Naive thymus-derived CD8-positive, alpha-beta T cell (primary cell): ENCODE data around the gene NELFB. TPM values are rescaled to one million over a fixed set of nuclear protein-coding genes. Genes with fewer than 3 reads are reported as not detected.

Source experiments
- ATAC-seq, 2 donors: fragments of 150-1000 bp; cut with Tn5 transposase in 1 of 2; sonication (Bioruptor Pico), chemical (Tn5 transposase) in 1 of 2; 1 replicate in 1 of 2; 2 replicates in 1 of 2; pipeline ENCODE4 v1.10.0; 2021; ENCODE audit warnings: mild to moderate bottlenecking in 2 of 2, moderate library complexity in 2 of 2
- POLR2A ChIA-PET: fragments of 350-600 bp; sonication (Branson Sonifier 250); formaldehyde crosslinking; loops from one replicate; lab custom pipeline; 2021; ENCODE audit warnings: antibody characterized with exemption; lab: Charles Lee
- DNase-seq, 10 donors: peaks; one replicate each; pipeline versions ENCODE4 v3.0.0 to v3.0.0-alpha.2; 2020 to 2022
- H3K27ac Mint-ChIP-seq, 10 donors: one replicate each; pipeline ENCODE4 v1.8.0; 2020 to 2022; ENCODE audit warnings: mild to moderate bottlenecking in 10 of 10, mixed read lengths in 10 of 10, moderate library complexity in 4 of 10, inconsistent platforms in 1 of 10
- H3K27me3 Mint-ChIP-seq, 5 donors: one replicate each; pipeline ENCODE4 v1.8.0; 2021 to 2022; ENCODE audit warnings: mixed read lengths in 5 of 5
- H3K36me3 Mint-ChIP-seq, 3 donors: one replicate each; pipeline ENCODE4 v1.8.0; 2020 to 2022; ENCODE audit warnings: mixed read lengths in 3 of 3, mild to moderate bottlenecking in 2 of 3, inconsistent platforms in 1 of 3
- H3K4me1 Mint-ChIP-seq, 4 donors: one replicate each; pipeline ENCODE4 v1.8.0; 2021 to 2022; ENCODE audit warnings: mixed read lengths in 4 of 4
- H3K4me3 Mint-ChIP-seq, 10 donors: one replicate each; pipeline ENCODE4 v1.8.0; 2020 to 2022; ENCODE audit warnings: mild to moderate bottlenecking in 10 of 10, mixed read lengths in 10 of 10, moderate library complexity in 6 of 10, inconsistent platforms in 1 of 10
- H3K9me3 Mint-ChIP-seq, 9 donors: one replicate each; pipeline ENCODE4 v1.8.0; 2020 to 2022; ENCODE audit warnings: mixed read lengths in 9 of 9, mild to moderate bottlenecking in 3 of 9, inconsistent platforms in 1 of 9, moderate library complexity in 1 of 9
- polyA plus RNA-seq, 3 donors: library from polyadenylated mRNA; unstranded; fragments of 300-500 nt; fragmentation: Illumina TruSeq; gene quantifications; one replicate each; pipeline ENCODE4 v1.2.3, GENCODE V29; 2021
- total RNA-seq, 8 experiments: library from RNA in 2 of 8; stranded (reverse) in 2 of 8; gene quantifications; one replicate each; pipeline ENCODE4 v1.2.3 and lab custom pipeline; 2021 to 2026

NELFB gene
- total and polyA plus RNA-seq, 5 experiments from 2014 or later = 20.4 to 45.9 (median 29.7) TPM

DNA sequence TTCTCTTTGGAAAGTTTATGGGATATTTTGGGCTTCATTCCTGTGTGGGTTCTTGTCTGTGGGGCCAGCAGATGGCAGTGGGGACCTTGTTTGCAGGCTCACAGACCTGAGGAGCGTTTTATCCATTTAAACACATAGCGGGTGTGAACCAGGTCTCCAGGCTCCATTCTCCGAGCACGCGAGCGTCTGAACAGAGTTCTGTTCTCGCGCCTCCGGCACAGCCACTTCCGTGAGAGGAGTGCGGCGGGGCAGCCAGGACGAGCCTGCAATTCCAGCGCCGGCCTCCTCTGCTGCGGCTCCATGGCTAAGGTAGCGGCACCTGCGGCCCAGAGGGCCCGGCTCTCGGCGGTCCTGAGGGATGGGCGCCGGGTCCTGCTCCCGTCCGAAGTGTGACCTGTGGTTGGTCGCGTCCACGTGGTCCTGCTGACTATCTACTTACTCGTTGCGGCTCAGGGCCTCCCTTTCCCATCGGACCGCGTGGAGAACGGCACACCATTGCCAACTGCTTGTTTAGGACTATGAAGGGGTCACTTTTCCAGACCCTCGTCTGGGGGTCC, 39.6 kb downstream of the NELFB start:
- ATAC-seq (peak; percentile 35 to 48), DNase-seq (peak in 1 of 10 donors; percentile 3)
- peak overlapping the region; percentile 29 to 62 (median 56) for H3K4me3 Mint-ChIP-seq
- peaks cover 0 to 4% (median 0%) of the 10 kb centered on the region in 9 donors for H3K9me3 Mint-ChIP-seq
- POLR2A ChIA-PET = no interaction called here
- H3K4me1 Mint-ChIP-seq = peaks cover 2 to 14% (median 11%) of the 10 kb centered on the region in 4 donors
- H3K27ac Mint-ChIP-seq = no peak overlapping the region
- peaks cover 9 to 53% (median 21%) of the 10 kb centered on the region in 5 donors for H3K27me3 Mint-ChIP-seq
- peaks cover 0 to 2% (median 0%) of the 10 kb centered on the region in 3 donors for H3K36me3 Mint-ChIP-seq

DNA sequence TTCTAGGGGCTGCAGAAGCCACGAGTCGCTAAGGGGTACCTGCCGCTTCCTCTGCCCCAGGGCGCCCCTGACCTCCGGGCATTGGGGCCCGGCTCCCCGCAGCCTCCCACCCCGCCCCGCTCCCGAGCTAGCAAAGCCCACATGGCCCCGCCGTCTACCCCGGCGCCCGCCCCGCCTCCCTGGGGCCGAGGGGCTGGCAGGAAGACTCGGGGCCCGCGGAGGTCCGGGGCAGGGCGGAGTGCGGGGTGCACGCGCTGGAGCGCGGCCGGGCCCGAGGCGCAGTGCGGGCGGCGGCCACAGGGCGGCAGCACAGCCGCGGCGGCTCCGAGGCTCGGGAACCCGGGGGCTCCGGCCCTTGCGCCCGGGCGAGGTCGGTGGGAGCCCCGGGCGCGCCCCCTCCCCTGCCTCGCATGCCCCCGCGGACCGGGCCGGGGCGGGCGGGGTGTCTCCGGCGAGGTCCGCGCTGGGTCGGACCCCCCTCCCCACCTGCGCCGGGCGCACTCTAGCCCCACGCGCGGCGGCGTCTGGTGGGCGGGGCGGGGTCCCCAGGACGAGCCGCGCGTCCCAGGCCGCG, 40.2 kb downstream of the NELFB start:
- POLR2A ChIA-PET = no interaction called here
- Mint-ChIP-seq H3K36me3 (peaks cover 0 to 2% (median 0%) of the 10 kb centered on the region in 3 donors), H3K27ac (no peak overlapping the region), H3K9me3 (peaks cover 0 to 4% (median 0%) of the 10 kb centered on the region in 9 donors), H3K4me3 (peak overlapping the region in 8 of 10 donors; percentile 24 to 58 (median 48)), H3K27me3 (peaks cover 9 to 53% (median 25%) of the 10 kb centered on the region in 5 donors), H3K4me1 (peaks cover 2 to 17% (median 12%) of the 10 kb centered on the region in 4 donors)
- DNase-seq (peak in 7 of 10 donors; percentile 28 to 61 (median 52)), ATAC-seq (peak; percentile 86 to 88)

DNA sequence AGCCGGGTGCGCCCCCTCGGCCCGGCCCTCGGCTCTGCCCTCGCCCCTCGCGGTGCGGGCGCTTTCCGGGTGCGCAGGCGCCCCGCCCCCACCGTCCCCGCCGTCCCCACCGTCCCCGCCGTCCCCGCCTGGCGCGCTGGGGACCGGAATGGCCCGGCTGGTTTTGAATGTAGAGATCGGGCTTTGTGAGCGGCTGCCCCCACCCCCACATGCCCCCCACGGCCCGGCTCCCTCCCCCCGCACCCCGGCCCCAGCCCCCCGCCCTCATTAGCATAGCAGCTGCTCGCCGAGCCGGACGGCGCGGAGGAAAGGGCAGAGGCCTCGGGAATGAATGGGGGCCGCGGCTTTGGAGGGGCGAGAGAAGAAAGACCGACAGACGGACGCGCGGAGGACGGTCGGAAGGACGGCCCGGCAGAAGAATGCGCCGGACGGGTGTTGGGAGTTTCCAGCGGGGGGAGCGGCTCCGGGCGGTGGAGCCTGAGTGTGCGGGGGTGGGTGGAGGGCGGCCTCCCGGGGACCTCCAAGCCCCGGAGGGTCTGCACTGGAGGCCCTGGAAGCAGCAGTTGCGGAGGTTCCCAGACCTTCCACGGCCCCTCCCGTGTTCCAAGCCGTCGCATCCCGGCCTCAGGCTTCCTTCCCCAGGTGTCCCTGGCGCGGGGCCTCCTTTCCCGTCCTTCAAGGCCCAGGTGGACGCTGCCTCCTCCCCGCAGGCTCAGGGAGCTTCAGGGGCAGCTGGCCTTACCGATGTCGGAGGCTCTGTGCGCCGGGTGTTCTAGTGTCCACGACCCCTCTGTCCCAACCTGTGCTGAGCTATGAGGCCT, 40.9 kb downstream of the NELFB start:
- Mint-ChIP-seq H3K27ac (peak overlapping the region in 2 of 10 donors; percentile 31 to 55), H3K27me3 (peaks cover 9 to 56% (median 27%) of the 10 kb centered on the region in 5 donors)
- peak in 1 of 10 donors; percentile 8 for DNase-seq

GRCh38 chr9:137296670-137297664, 41.8 kb downstream of the NELFB start:
- Mint-ChIP-seq H3K4me1 (peaks cover 4 to 21% (median 17%) of the 10 kb centered on the region in 4 donors), H3K27me3 (peaks cover 9 to 56% (median 27%) of the 10 kb centered on the region in 5 donors), H3K9me3 (peaks cover 0 to 4% (median 0%) of the 10 kb centered on the region in 9 donors), H3K4me3 (peak overlapping the region; percentile 54 to 82 (median 73)), H3K27ac (peak overlapping the region in 2 of 10 donors; percentile 31 to 55), H3K36me3 (peaks cover 0 to 2% (median 0%) of the 10 kb centered on the region in 3 donors)
- ATAC-seq (no peak), DNase-seq (no peak)
- POLR2A ChIA-PET = interaction anchor here (0.6 to 1.1 kb wide), 2 partner anchors 55 to 98 kb away, joined by 3 read pairs; no protein-coding TSS in a partner anchor

More for the DNA sequence above, 40.9 kb downstream of the NELFB start:
- peaks cover 4 to 21% (median 17%) of the 10 kb centered on the region in 4 donors for H3K4me1 Mint-ChIP-seq
- peaks cover 0 to 4% (median 0%) of the 10 kb centered on the region in 9 donors for H3K9me3 Mint-ChIP-seq
- peak; percentile 10 to 26 for ATAC-seq
- peak overlapping the region; percentile 54 to 82 (median 73) for H3K4me3 Mint-ChIP-seq
- POLR2A ChIA-PET = no interaction called here
- H3K36me3 Mint-ChIP-seq = peaks cover 0 to 2% (median 0%) of the 10 kb centered on the region in 3 donors

DNA sequence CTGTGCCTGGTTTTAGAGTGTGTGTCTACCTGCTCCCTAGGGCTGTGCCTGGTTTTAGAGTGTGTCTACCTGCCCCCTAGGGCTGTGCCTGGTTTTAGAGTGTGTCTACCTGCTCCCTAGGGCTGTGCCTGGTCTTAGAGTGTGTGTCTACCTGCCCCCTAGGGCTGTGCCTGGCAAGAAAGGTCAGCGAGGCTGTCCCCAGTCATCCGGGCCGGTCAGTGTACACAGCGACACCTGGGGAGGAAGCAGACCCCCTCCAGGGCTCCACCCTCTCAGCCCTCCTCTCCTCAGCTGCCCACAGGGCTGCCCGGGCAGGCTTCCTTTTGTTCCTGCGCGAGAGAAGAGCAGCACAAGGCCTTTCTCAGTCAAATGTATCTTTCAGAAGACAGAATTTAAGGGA, 42.8 kb downstream of the NELFB start:
- Mint-ChIP-seq H3K9me3 (peaks cover 0 to 4% (median 0%) of the 10 kb centered on the region in 9 donors), H3K27me3 (peaks cover 9 to 53% (median 25%) of the 10 kb centered on the region in 5 donors), H3K4me1 (peaks cover 4 to 21% (median 17%) of the 10 kb centered on the region in 4 donors), H3K36me3 (peaks cover 0 to 2% (median 0%) of the 10 kb centered on the region in 3 donors), H3K27ac (no peak overlapping the region), H3K4me3 (no peak overlapping the region)
- DNase-seq (no peak), ATAC-seq (no peak)
- POLR2A ChIA-PET = interaction anchor here (0.6 kb wide), 1 partner anchor 97 kb away, joined by 3 read pairs; no protein-coding TSS in a partner anchor

DNA sequence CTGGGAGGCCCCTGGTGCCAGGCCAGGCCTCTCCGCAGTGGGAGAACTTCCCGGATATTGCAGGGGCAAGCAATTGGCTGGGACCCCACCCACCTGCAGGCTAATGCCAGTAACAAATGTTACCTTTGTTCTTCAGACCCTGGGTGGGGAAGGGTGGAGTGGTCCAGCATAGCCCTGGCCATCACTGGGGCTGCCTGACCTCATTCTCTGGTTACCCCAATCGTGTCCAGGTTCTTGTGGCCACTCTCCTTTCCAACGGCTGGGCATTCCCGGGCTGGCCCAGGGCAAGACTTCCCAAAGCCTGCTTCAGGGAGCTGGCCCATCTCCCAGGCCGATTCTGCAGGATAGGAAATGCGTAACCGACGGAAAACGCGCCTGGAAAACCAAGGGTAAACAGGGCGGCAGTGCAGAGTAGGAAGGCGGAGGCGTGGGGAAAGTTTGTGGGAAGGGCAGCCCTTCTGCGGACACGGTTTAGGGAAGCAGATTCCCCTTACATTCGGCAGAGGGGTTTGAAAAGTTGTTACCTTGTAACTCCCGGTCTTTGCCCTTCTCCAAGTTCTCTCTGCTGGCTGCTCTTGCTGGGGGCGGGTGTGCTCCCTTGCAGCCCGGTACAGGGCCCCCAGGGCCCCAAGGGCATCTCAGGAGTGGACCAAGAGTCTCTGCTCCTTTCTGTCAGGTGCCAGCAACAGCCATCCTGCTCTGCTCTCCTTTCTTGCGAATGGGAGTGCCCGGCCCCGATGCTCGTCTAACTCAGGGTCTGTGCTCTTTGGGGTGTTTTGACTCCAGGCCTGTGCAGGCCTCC, 43.5 kb downstream of the NELFB start:
- H3K4me3 Mint-ChIP-seq = no peak overlapping the region
- POLR2A ChIA-PET = no interaction called here

GRCh38 chr9:137299203-137299565, 44.1 kb downstream of the NELFB start:
- ATAC-seq (no peak), DNase-seq (no peak)
- H3K4me1 Mint-ChIP-seq = peaks cover 4 to 22% (median 21%) of the 10 kb centered on the region in 4 donors
- POLR2A ChIA-PET = no interaction called here
- H3K9me3 Mint-ChIP-seq = peaks cover 0 to 2% (median 0%) of the 10 kb centered on the region in 9 donors
- H3K4me3 Mint-ChIP-seq = no peak overlapping the region
- H3K36me3 Mint-ChIP-seq = peaks cover 0 to 2% (median 0%) of the 10 kb centered on the region in 3 donors
- peaks cover 9 to 42% (median 18%) of the 10 kb centered on the region in 5 donors for H3K27me3 Mint-ChIP-seq
- H3K27ac Mint-ChIP-seq = no peak overlapping the region

More for the DNA sequence above, 43.5 kb downstream of the NELFB start:
- Mint-ChIP-seq H3K36me3 (peaks cover 0 to 2% (median 0%) of the 10 kb centered on the region in 3 donors), H3K27ac (no peak overlapping the region), H3K9me3 (peaks cover 0 to 4% (median 0%) of the 10 kb centered on the region in 9 donors), H3K4me1 (peaks cover 4 to 21% (median 20%) of the 10 kb centered on the region in 4 donors), H3K27me3 (peaks cover 9 to 47% (median 21%) of the 10 kb centered on the region in 5 donors)
- ATAC-seq (no peak), DNase-seq (no peak)

GRCh38 chr9:137299938-137300337, 44.8 kb downstream of the NELFB start:
- DNase-seq (no peak), ATAC-seq (no peak)
- Mint-ChIP-seq H3K27me3 (peaks cover 6 to 36% (median 14%) of the 10 kb centered on the region in 5 donors), H3K9me3 (peaks cover 0 to 2% (median 0%) of the 10 kb centered on the region in 9 donors), H3K27ac (peak overlapping the region in 2 of 10 donors; percentile 12 to 14), H3K4me1 (peaks cover 4 to 22% (median 18%) of the 10 kb centered on the region in 4 donors), H3K4me3 (peak overlapping the region in 6 of 10 donors; percentile 33 to 65 (median 56)), H3K36me3 (peaks cover 0 to 2% (median 0%) of the 10 kb centered on the region in 3 donors)
- POLR2A ChIA-PET = interaction anchor here (0.9 kb wide), 1 partner anchor 142 kb away, joined by 5 read pairs; the partner anchor contains the start of gene ENTPD8

DNA sequence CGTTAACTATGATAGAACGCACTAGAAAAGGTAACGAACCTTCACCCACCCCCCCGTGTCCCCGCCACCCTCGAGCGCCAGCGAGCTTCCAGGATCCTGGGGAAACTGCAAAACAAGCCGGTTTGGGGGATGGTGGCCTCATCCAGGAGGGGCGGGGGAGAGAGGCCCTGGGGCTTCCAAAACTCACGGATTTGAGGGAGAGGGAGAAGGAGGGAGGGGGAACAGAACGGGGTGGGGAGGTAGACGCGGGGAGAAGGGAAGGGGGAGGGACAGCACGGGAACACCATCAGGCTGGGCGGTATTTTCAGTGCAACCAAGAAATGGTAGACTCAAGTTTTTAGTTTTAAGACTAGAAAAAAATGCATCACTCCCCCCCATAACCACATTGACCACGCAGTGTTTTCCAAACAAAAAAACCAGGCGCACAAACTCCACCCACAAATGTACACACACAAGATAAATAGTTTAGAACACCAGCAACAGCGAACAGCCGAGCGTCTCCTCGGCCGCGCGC, 45.5 kb downstream of the NELFB start:
- H3K4me3 Mint-ChIP-seq = peak overlapping the region; percentile 53 to 88 (median 84)
- peaks cover 0 to 2% (median 0%) of the 10 kb centered on the region in 3 donors for H3K36me3 Mint-ChIP-seq
- H3K9me3 Mint-ChIP-seq = peaks cover 0 to 2% (median 0%) of the 10 kb centered on the region in 9 donors
- H3K27ac Mint-ChIP-seq = peak overlapping the region in 2 of 10 donors; percentile 65 to 80
- H3K4me1 Mint-ChIP-seq = peaks cover 4 to 27% (median 22%) of the 10 kb centered on the region in 4 donors
- POLR2A ChIA-PET = interaction anchor here (0.9 to 1.1 kb wide), 2 partner anchors 60 to 141 kb away, joined by 4 to 5 read pairs; partner anchors contain the start of gene ENTPD8
- H3K27me3 Mint-ChIP-seq = peaks cover 6 to 35% (median 14%) of the 10 kb centered on the region in 5 donors
- ATAC-seq (no peak), DNase-seq (no peak)
